ENCODE data around the gene RALGAPA1. TPM values are rescaled to one million over a fixed set of nuclear protein-coding genes. Genes with fewer than 3 reads are reported as not detected.

The RALGAPA1 gene
- total RNA-seq, 6 experiments from 2014 or later, result 12.1 to 16.1 (median 13.2) TPM

GRCh38 chr14:35807131-35807961 lies 1.7 kb downstream of the RALGAPA1 start:
- H3K4me3 Mint-ChIP-seq, result peak overlapping the region; percentile 96
- peak overlapping the region; percentile 32; the same call in 1 of the 2 replicates for H3K27ac Mint-ChIP-seq
- TF ChIP-seq, protein P1, sequence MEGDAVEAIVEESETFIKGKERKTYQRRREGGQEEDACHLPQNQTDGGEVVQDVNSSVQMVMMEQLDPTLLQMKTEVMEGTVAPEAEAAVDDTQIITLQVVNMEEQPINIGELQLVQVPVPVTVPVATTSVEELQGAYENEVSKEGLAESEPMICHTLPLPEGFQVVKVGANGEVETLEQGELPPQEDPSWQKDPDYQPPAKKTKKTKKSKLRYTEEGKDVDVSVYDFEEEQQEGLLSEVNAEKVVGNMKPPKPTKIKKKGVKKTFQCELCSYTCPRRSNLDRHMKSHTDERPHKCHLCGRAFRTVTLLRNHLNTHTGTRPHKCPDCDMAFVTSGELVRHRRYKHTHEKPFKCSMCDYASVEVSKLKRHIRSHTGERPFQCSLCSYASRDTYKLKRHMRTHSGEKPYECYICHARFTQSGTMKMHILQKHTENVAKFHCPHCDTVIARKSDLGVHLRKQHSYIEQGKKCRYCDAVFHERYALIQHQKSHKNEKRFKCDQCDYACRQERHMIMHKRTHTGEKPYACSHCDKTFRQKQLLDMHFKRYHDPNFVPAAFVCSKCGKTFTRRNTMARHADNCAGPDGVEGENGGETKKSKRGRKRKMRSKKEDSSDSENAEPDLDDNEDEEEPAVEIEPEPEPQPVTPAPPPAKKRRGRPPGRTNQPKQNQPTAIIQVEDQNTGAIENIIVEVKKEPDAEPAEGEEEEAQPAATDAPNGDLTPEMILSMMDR (IDR thresholded peaks at IDR 0.05), result no peak
- no peaks in the 10 kb centered on the region; the same call in 1 of the 2 replicates for H3K36me3 Mint-ChIP-seq (ENCODE audit: low read depth)
- H3K4me1 Mint-ChIP-seq (ENCODE audit: low read depth), result peaks cover 30% of the 10 kb centered on the region
- no peak for DNase-seq
- H3K9me3 Mint-ChIP-seq, result no peaks in the 10 kb centered on the region
- no peaks in the 10 kb centered on the region for H3K27me3 Mint-ChIP-seq (ENCODE audit: insufficient read depth)

- TF ChIP-seq, protein P1 (IDR thresholded peaks at IDR 0.05), result no peak
- Mint-ChIP-seq H3K9me3 (no peaks in the 10 kb centered on the region), H3K4me3 (peak overlapping the region; percentile 96), H3K27me3 (ENCODE audit: insufficient read depth) (no peaks in the 10 kb centered on the region), H3K27ac (no peak overlapping the region), H3K4me1 (ENCODE audit: low read depth) (peaks cover 30% of the 10 kb centered on the region), H3K36me3 (ENCODE audit: low read depth) (no peaks in the 10 kb centered on the region; the same call in 1 of the 2 replicates)
- no peak for DNase-seq
Measured at GRCh38 chr14:35806006-35806907, 2.8 kb downstream of the RALGAPA1 start.

DNA sequence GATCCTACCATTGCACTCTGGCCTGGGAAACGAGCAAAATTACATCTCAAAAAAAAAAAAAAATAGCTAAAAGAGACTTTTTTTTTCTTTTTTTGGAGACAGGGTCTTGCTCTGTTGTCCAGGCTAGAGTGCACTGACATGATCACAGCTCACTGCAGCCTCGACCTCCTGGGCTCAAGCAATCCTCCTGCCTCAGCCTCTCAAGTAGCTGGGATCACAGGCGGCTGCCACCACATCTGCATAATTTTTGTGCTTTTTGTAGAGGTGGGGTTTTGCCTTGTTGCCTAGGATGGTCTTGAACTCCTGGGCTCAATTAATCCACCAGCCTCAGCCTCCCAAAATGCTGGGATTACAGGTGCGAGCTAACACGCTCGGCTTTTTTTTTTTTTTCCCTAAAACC lies 11.3 kb downstream of the RALGAPA1 start:
- no peak for DNase-seq
- H3K27ac Mint-ChIP-seq, result no peak overlapping the region
- H3K9me3 Mint-ChIP-seq, result no peaks in the 10 kb centered on the region
- TF ChIP-seq, protein P1 (IDR thresholded peaks at IDR 0.05), result no peak
- no peaks in the 10 kb centered on the region for H3K36me3 Mint-ChIP-seq (ENCODE audit: low read depth)
- H3K4me1 Mint-ChIP-seq (ENCODE audit: low read depth), result peaks cover 3% of the 10 kb centered on the region
- no peak overlapping the region for H3K4me3 Mint-ChIP-seq
- no peaks in the 10 kb centered on the region for H3K27me3 Mint-ChIP-seq (ENCODE audit: insufficient read depth)

- H3K27me3 Mint-ChIP-seq (ENCODE audit: insufficient read depth), result peaks cover 2% of the 10 kb centered on the region; the same call in 1 of the 2 replicates
- H3K9me3 Mint-ChIP-seq, result no peaks in the 10 kb centered on the region
- DNase-seq, result peak; percentile 57
- TF ChIP-seq, protein P1 (IDR thresholded peaks at IDR 0.05), result no peak
- 0 out of 2 replicates have a peak, but pooled peaks cover 10% of the 10 kb centered on the region for H3K36me3 Mint-ChIP-seq (ENCODE audit: low read depth)
- peaks cover 10% of the 10 kb centered on the region for H3K4me1 Mint-ChIP-seq (ENCODE audit: low read depth)
- H3K4me3 Mint-ChIP-seq, result no peak overlapping the region
- H3K27ac Mint-ChIP-seq, result no peak overlapping the region
Measured at GRCh38 chr14:35789651-35790050, 19.4 kb downstream of the RALGAPA1 start.

- H3K4me1 Mint-ChIP-seq (ENCODE audit: low read depth), result peaks cover 10% of the 10 kb centered on the region
- H3K27me3 Mint-ChIP-seq (ENCODE audit: insufficient read depth), result no peaks in the 10 kb centered on the region; the same call in 1 of the 2 replicates
- peaks cover 2% of the 10 kb centered on the region; the same call in 1 of the 2 replicates for H3K9me3 Mint-ChIP-seq
- TF ChIP-seq, protein P1 (IDR thresholded peaks at IDR 0.05), result no peak
- H3K4me3 Mint-ChIP-seq, result no peak overlapping the region
- 0 out of 2 replicates have a peak, but pooled peaks cover 10% of the 10 kb centered on the region for H3K36me3 Mint-ChIP-seq (ENCODE audit: low read depth)
- no peak for DNase-seq
- no peak overlapping the region for H3K27ac Mint-ChIP-seq
Measured at GRCh38 chr14:35786856-35787255, 22.2 kb downstream of the RALGAPA1 start.

Data from HFFc6 (cell line).